Fibroblast of lung (primary cell): ENCODE results near the gene MAB21L3.

ENCODE experiments used
- CTCF ChIP-seq, 2 donors: IDR thresholded peaks in 1 of 2; conservative IDR thresholded peaks in 1 of 2; 1 replicate in 1 of 2; 2 replicates in 1 of 2; pipeline ENCODE4 v1.5.1; 2011 to 2012; ENCODE audit warnings: low read length in 2 of 2, control low read depth in 1 of 2, inconsistent platforms in 1 of 2, low read depth in 1 of 2, mild to moderate bottlenecking in 1 of 2
- EZH2 ChIP-seq: IDR thresholded peaks from 2 replicates; pipeline ENCODE4 v1.5.1; 2012; ENCODE audit warnings: low read length, control low read depth, mild to moderate bottlenecking; ENCODE audit errors: missing control alignments

GRCh38 chr1:116164604-116165368 lies 53.6 kb downstream of the MAB21L3 start:
- TF ChIP-seq CTCF (conservative IDR thresholded peaks at IDR 0.05 in 1 of 2, IDR thresholded peaks at IDR 0.05 in 1 of 2; ENCODE audit: low read depth in 1 of 2, low read length in 2 of 2): no peak
- TF ChIP-seq EZH2: no peak
